Neural progenitor cell (in vitro differentiated cells): ENCODE results near the gene NTRK1.

Experiments used
- EZH2 ChIP-seq: fragments of 200-600 bp; sonication (generic); IDR thresholded peaks from 2 replicates; pipeline ENCODE4 v1.6.1; 2017; ENCODE audit warnings: antibody characterized with exemption, mild to moderate bottlenecking, moderate library complexity
- TF ChIP-seq, protein P1 (sequence below): fragments of 200-600 bp; sonication (generic); IDR thresholded peaks from 2 replicates; pipeline ENCODE4 v1.5.1; 2017; ENCODE audit warnings: antibody characterized with exemption, mild to moderate bottlenecking

DNA sequence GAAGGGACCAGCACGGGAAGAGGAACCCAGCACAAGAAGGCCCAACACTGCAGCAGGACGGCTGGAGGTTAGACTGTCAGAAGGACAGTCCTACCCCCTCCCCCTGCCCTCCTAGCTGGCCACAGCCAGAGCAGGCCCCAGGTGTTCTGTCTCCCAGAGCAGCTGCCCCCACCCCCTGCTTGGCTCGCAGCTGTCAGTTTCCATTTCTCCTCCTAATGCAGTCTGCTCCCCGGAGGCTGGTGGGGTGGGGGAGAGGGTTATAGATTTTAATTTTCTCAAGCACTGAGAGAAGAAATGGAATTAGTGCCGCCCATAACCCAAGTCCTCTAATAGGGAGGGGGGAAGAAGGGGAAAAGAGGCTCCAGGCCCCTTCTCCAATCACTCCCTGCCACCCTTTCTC, 19.8 kb downstream of the NTRK1 start:
- TF ChIP-seq, protein P1, sequence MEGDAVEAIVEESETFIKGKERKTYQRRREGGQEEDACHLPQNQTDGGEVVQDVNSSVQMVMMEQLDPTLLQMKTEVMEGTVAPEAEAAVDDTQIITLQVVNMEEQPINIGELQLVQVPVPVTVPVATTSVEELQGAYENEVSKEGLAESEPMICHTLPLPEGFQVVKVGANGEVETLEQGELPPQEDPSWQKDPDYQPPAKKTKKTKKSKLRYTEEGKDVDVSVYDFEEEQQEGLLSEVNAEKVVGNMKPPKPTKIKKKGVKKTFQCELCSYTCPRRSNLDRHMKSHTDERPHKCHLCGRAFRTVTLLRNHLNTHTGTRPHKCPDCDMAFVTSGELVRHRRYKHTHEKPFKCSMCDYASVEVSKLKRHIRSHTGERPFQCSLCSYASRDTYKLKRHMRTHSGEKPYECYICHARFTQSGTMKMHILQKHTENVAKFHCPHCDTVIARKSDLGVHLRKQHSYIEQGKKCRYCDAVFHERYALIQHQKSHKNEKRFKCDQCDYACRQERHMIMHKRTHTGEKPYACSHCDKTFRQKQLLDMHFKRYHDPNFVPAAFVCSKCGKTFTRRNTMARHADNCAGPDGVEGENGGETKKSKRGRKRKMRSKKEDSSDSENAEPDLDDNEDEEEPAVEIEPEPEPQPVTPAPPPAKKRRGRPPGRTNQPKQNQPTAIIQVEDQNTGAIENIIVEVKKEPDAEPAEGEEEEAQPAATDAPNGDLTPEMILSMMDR, result no peak
- TF ChIP-seq EZH2, result no peak
